Left renal cortex interstitium (tissue), 4 donors: ENCODE results near the gene DAZAP1. TPM values are rescaled to one million over a fixed set of nuclear protein-coding genes. Genes with fewer than 3 reads are reported as not detected.
"Not testable (repeated sequence)": the region's sequence is repeated elsewhere in the genome, so short reads cannot be mapped to it uniquely, and the experiment has no call there.

Source experiments
- DNase-seq, 4 donors: peaks; one replicate each; pipeline ENCODE4 v3.0.0-alpha.2; 2013; ENCODE audit warnings: low read depth in 4 of 4, low spot score in 2 of 4, missing footprints in 1 of 4
- polyA plus RNA-seq, 4 donors: library from polyadenylated mRNA; unstranded; fragments of 120-200 nt; gene quantifications; one replicate each; pipeline ENCODE4 v1.2.1, GENCODE V29; 2013; ENCODE audit not compliant: insufficient read length in 4 of 4

The DAZAP1 gene
- polyA plus RNA-seq, 4 donors, result 67.1 to 110 (median 95.0) TPM

- no peak for DNase-seq
Observed at GRCh38 chr19:1469255-1470054, 62.1 kb downstream of the DAZAP1 start.

GRCh38 chr19:1470055-1470304 lies 62.6 kb downstream of the DAZAP1 start:
- DNase-seq, result no peak

- no peak for DNase-seq
Observed at GRCh38 chr19:1470305-1471009, 63.1 kb downstream of the DAZAP1 start.

GRCh38 chr19:1471010-1471514 lies 63.7 kb downstream of the DAZAP1 start:
- no peak for DNase-seq

GRCh38 chr19:1471515-1472160 lies 64.3 kb downstream of the DAZAP1 start:
- DNase-seq, result no peak

- DNase-seq, result no peak
Observed at GRCh38 chr19:1472231-1473084, 65.1 kb downstream of the DAZAP1 start.

- no peak for DNase-seq
Observed at GRCh38 chr19:1473085-1473851, 65.9 kb downstream of the DAZAP1 start.

GRCh38 chr19:1474011-1474764 lies 66.8 kb downstream of the DAZAP1 start:
- no peak for DNase-seq

GRCh38 chr19:1474765-1475351 lies 67.5 kb downstream of the DAZAP1 start:
- no peak for DNase-seq

- no peak for DNase-seq
Observed at GRCh38 chr19:1475751-1476437, 68.5 kb downstream of the DAZAP1 start.

GRCh38 chr19:1477056-1477455 lies 69.7 kb downstream of the DAZAP1 start:
- not testable (repeated sequence) for DNase-seq

GRCh38 chr19:1478934-1479707 lies 71.7 kb downstream of the DAZAP1 start, which contains the start of gene C19orf25:
C19orf25 (minus strand) TSS chr19:1479215; CDS start chr19:1478903, 312 bp downstream.
- DNase-seq, result peak; percentile 74 to 89 (median 82)

- DNase-seq, result no peak
Observed at GRCh38 chr19:1481224-1481892, 74.0 kb downstream of the DAZAP1 start.

GRCh38 chr19:1481893-1482360 lies 74.5 kb downstream of the DAZAP1 start:
- DNase-seq, result no peak

GRCh38 chr19:1482361-1483130 lies 75.2 kb downstream of the DAZAP1 start:
- no peak for DNase-seq
